Activated naive CD8-positive, alpha-beta T cell (primary cell): ENCODE measurements around the gene PRR5L.

Experiments
- H3K27ac Mint-ChIP-seq: one replicate; pipeline ENCODE4 v1.8.0; 2021; ENCODE audit warnings: mixed read lengths
- H3K27me3 Mint-ChIP-seq: one replicate; pipeline ENCODE4 v1.8.0; 2021; ENCODE audit warnings: mixed read lengths
- H3K36me3 Mint-ChIP-seq: one replicate; pipeline ENCODE4 v1.8.0; 2021; ENCODE audit warnings: mixed read lengths
- H3K4me1 Mint-ChIP-seq: one replicate; pipeline ENCODE4 v1.8.0; 2021; ENCODE audit warnings: low read depth, mixed read lengths
- H3K4me3 Mint-ChIP-seq: one replicate; pipeline ENCODE4 v1.8.0; 2021; ENCODE audit warnings: mild to moderate bottlenecking, mixed read lengths
- H3K9me3 Mint-ChIP-seq: one replicate; pipeline ENCODE4 v1.8.0; 2021; ENCODE audit warnings: low read depth, mixed read lengths

PRR5L gene

DNA sequence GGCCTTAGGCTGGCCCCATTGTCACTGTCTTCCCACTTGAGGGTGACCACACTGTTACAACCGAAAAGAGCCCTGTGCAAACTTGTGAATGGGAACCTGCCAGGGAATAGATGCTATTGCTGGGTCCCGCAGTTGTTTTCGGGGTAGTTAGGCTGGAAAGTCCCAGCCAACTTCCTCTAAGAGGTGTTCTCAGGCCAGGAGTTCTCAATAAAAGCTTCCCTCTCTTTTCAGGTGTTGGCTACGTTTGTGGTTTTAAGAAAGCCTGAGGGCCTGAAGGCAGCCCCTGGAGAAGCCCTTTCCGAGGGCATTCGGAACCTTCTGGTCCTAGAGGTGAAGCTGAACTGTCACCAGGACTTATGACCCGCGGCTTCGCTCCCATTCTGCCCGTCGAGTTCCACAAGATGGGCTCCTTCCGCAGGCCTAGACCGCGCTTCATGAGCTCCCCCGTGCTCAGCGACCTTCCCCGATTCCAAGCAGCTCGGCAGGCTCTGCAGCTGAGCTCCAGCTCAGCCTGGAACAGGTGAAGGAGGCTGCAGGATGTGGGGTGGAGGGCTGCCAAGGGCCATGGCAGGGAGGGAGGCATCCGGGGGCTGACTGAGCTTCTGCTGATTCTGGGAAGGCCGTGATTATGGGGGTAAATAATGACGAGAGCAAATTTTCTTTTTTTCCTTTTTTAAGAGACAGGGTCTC lies 104.8 kb downstream of the PRR5L start:
- peaks cover 6% of the 10 kb centered on the region for H3K4me1 Mint-ChIP-seq
- H3K27me3 Mint-ChIP-seq = no peaks in the 10 kb centered on the region
- H3K27ac Mint-ChIP-seq = no peak overlapping the region
- no peaks in the 10 kb centered on the region for H3K36me3 Mint-ChIP-seq
- H3K4me3 Mint-ChIP-seq = no peak overlapping the region
- no peaks in the 10 kb centered on the region for H3K9me3 Mint-ChIP-seq

DNA sequence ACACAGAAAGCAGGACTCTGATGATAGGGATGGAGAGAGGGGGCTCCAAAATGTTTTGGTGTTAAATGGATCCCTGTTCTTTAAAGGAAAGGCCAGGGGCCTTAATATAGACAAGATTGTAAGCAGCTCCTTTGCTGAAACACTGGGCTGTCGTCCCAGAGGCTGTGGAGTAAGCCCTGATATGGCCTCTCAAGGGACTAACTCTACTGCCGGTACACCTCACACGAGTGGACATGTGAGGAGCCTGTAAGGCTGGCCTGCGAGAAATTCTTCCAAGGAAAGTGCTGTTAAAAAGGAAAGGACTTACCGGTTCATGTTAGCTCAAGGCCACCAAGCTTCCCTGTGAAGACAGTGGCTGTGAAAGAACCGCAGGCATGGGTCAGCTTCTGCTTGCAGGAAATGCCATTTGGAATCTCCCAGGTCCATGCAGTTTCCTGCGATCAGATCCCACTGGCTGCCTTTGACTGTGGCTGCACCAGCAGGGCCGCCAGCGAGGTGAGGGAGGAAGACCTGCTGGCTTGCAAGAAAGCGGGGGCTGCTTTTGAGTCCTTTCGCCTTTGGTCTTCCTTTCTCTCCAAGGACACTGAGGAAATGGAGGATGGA lies 106.6 kb downstream of the PRR5L start:
- H3K9me3 Mint-ChIP-seq = no peaks in the 10 kb centered on the region
- peaks cover 6% of the 10 kb centered on the region for H3K4me1 Mint-ChIP-seq
- no peak overlapping the region for H3K4me3 Mint-ChIP-seq
- no peaks in the 10 kb centered on the region for H3K27me3 Mint-ChIP-seq
- no peak overlapping the region for H3K27ac Mint-ChIP-seq
- H3K36me3 Mint-ChIP-seq = no peaks in the 10 kb centered on the region

DNA sequence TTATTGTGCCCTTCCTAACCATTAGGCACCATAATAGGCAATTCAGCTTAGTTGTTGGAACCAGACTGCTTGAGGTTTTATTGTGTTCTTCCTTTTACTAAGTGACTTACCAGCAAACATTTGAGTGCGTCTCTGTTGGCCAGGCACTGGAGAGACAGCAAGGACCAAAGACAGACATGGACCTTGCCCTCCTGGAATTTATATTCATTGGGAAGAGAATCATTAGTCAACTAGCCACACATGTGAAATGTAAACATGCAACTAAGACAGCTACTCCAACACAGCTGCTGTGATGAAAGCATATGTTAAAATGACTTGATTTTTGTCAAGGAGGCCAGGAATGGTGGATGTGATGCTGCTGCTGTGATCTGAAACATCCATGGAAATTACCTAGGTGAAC lies 107.6 kb downstream of the PRR5L start:
- H3K27me3 Mint-ChIP-seq = no peaks in the 10 kb centered on the region
- H3K27ac Mint-ChIP-seq = no peak overlapping the region
- H3K4me3 Mint-ChIP-seq = no peak overlapping the region
- no peaks in the 10 kb centered on the region for H3K36me3 Mint-ChIP-seq
- peaks cover 10% of the 10 kb centered on the region for H3K4me1 Mint-ChIP-seq
- H3K9me3 Mint-ChIP-seq = no peaks in the 10 kb centered on the region

DNA sequence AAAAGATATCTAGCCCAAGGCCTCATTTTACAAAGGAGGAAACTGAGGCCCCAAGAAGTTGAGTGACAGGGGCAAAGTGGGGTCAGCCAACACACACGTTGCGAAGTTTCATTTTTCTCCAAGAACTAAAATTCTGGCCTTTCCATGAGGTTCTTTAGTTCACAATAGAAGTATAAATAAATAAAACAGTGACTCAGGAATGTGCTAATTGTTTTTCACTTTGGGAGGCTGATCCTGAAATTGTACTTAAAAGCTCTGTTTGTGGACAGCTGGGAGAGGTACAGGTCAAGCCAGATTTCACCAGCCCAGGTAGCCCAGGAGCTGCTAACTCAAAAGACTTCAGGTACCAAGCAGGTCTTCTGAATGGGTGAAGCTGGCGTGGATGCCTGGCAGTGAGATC lies 108.7 kb downstream of the PRR5L start:
- H3K4me1 Mint-ChIP-seq = peaks cover 21% of the 10 kb centered on the region
- H3K9me3 Mint-ChIP-seq = no peaks in the 10 kb centered on the region
- no peaks in the 10 kb centered on the region for H3K36me3 Mint-ChIP-seq
- no peaks in the 10 kb centered on the region for H3K27me3 Mint-ChIP-seq
- no peak overlapping the region for H3K4me3 Mint-ChIP-seq
- H3K27ac Mint-ChIP-seq = no peak overlapping the region

DNA sequence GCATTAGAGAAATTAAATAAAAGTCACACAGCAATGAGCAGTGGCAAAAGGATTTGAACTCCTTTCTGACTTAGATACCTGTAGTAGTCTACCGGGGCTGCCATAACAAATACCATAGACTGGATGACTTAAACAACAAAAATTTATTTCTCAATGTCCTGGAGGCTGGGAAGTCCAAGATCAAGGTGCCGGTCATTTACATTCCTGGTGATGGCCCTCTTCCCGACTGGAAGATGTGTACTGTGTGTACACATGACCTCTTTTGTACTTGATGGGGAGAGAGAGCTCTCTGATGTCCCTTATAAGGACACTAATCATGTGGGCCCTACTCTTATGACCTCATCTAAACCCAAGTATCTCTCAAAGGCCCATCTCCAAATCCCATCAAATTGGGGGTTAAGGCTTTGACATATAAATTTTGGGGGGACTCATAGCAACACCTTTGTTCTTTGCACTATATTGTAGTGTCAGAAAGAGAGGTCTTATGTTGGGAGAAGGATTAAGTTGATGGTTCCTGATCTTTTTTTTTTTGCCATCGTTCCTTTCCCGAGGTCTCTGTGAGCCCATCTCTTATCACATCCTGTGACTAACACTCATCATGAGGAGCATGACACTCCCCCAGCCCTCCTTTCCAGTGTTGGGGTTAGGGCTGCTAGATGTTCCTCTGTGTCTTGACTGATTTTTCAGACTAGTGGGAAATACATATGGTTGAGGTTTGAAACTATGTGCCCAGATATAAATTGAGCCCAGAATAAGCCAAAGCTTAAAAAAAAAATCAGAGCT lies 109.7 kb downstream of the PRR5L start:
- Mint-ChIP-seq H3K4me1 (peaks cover 27% of the 10 kb centered on the region), H3K9me3 (no peaks in the 10 kb centered on the region), H3K36me3 (no peaks in the 10 kb centered on the region), H3K4me3 (no peak overlapping the region), H3K27me3 (no peaks in the 10 kb centered on the region), H3K27ac (no peak overlapping the region)

DNA sequence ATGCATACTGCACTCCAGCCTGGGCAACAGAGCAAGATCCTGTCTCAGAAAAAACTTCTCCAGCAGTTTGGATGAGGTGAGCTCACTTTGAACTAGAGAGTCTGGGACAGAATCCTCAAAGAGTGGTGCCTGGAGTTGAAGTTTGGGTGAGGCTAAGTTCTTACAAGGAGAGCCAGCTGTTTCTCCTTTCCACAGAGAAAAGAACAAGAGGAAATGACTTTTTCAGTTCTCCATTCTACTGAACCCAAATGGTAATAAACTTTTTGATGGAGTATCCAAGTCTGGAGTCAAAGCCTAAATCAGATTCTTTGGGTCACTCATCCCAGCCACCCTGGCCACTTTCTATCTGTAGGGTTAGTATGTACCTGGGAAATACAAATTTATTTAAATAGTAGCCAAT lies 111.3 kb downstream of the PRR5L start:
- H3K4me3 Mint-ChIP-seq = no peak overlapping the region
- no peak overlapping the region for H3K27ac Mint-ChIP-seq
- no peaks in the 10 kb centered on the region for H3K9me3 Mint-ChIP-seq
- H3K27me3 Mint-ChIP-seq = no peaks in the 10 kb centered on the region
- H3K36me3 Mint-ChIP-seq = no peaks in the 10 kb centered on the region
- peaks cover 30% of the 10 kb centered on the region for H3K4me1 Mint-ChIP-seq

DNA sequence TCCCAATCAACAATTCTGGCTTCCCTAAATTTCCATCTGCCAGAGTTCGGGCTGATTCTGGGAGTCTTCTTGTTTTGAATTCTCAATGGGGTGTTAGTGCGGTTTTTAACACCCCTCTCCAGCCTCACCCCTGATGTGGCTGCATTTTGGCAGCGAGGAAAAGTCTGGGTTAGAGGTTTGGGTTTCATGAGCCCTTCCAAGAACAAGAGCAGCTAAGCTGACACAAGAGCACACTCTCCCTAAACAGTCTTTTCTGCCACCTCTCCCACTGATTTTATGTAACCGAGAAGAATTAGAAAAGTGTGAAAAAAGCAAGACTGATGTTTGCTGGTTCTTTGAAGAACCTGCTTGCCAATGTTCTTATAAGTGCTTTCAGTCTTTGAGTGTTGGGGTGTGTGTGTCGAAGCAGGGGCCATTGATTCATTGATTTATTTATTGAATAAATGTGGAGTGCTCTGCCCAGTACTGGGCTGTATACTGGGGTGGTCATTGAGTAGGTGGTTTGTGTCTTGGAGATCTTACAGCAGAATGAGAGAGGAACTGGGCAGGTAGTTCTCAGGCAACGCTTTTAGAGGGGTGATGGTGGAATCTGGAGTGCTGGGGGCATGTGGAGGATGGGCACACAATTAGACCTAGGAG lies 112.5 kb downstream of the PRR5L start:
- peak overlapping the region; percentile 73 for H3K27ac Mint-ChIP-seq
- peaks cover 30% of the 10 kb centered on the region for H3K4me1 Mint-ChIP-seq
- no peaks in the 10 kb centered on the region for H3K36me3 Mint-ChIP-seq
- H3K9me3 Mint-ChIP-seq = no peaks in the 10 kb centered on the region
- peak overlapping the region; percentile 65 for H3K4me3 Mint-ChIP-seq
- H3K27me3 Mint-ChIP-seq = no peaks in the 10 kb centered on the region

DNA sequence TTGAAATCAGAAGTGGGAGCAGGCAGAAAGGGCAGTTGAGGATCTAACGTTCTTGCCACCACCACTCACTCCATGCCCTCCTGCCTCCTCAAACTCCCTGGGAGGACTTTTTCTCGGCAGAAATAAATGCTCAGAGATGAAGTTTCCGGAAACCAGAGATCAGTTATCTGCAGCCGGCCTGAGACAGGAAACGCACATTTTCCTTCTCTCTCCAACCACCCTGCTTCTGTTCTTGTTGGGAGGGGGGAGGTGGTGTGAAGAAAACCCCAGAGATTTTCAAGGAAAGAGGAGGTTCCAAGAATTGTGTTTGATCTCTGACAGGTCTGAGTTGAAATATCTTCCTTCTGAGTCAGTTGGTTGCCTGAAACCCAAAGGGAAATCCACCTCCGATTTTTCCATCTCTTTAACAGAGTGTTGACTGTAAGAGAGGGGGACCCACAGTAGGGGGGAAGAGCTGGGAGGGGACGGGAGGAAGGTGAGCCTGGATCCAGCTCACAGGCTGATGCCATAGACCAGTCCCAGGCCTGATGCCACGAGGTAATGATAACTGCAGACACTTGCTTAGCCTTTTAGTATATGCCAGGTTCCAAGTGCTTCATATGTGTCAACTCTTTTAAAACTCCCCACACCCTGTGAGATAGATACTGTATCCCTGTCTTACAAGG lies 113.2 kb downstream of the PRR5L start:
- H3K36me3 Mint-ChIP-seq = no peaks in the 10 kb centered on the region
- peak overlapping the region; percentile 59 for H3K27ac Mint-ChIP-seq
- H3K9me3 Mint-ChIP-seq = no peaks in the 10 kb centered on the region
- H3K27me3 Mint-ChIP-seq = no peaks in the 10 kb centered on the region
- H3K4me1 Mint-ChIP-seq = peaks cover 30% of the 10 kb centered on the region
- H3K4me3 Mint-ChIP-seq = peak overlapping the region; percentile 65

DNA sequence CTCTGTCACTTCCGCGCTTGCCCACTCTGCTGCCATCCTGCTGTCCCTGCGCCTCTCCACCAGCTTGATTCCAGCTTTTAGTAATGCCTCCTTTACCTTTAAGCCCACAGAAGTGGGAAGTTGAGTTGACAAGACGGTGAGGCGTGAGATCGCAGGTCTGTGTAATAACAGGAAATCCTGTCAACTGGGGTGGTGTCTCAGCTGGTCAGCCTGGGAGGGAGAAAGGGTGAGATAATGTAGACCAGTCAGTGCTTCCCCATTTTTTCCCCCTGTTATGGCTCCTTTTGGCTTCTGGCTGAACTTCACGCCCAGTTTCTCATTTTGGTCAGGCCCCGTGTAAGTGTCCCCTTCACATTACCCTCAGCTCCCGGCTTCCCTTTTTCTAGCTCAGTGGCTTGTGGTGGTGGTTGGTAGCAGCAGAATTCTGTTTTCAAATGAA lies 115.1 kb downstream of the PRR5L start:
- Mint-ChIP-seq H3K27ac (no peak overlapping the region), H3K4me1 (peaks cover 30% of the 10 kb centered on the region), H3K4me3 (no peak overlapping the region), H3K36me3 (no peaks in the 10 kb centered on the region), H3K27me3 (no peaks in the 10 kb centered on the region), H3K9me3 (no peaks in the 10 kb centered on the region)

DNA sequence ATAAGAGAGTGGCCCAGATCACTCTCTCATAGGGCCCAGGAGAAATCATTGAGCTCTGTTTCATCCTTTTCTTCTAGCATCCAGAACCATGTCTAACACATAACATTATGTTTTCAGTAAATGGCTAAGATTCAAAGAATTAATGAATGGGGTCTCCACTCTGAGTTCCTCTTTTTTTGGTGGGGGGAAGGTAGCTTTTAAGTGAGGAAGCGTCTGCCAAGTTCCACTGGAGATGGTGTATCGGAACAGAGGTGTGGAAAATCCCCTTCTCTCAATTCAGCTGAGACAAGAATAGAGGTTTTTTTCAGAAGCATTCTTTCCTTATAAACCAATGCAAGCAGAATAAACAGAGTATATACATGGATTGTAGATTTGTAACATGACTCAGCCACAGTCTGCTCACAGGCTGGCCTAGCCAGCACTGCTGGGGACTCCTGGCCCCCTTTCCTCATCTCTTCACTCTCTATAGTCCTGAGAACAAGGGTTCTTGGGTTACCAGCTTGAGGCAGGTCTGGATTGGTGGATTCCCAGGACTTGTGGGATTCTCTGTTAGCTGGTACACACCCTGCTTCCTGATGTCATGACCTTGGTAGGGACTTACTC lies 116.8 kb downstream of the PRR5L start:
- Mint-ChIP-seq H3K9me3 (no peaks in the 10 kb centered on the region), H3K4me3 (no peak overlapping the region), H3K4me1 (peaks cover 30% of the 10 kb centered on the region), H3K27me3 (no peaks in the 10 kb centered on the region), H3K27ac (no peak overlapping the region), H3K36me3 (no peaks in the 10 kb centered on the region)

DNA sequence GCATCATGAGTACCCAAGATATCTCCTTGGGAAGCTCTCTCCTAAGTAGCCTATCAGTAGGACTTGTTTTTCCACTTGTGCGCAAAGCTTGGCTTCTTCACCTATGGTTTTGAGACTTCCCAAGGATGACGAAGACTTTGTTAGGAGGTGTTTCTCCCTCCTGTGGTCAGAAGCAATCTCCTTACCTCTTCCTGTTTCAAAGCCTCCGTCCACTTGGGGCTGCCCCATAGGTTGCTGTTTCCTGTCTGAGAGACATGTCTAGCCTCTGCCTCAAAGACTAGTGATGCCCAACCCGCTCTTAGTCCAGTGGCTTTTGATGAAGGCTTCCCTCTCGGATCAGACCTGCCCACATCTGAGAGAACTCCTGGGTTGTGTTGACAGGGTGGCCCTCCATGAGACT lies 121.1 kb downstream of the PRR5L start:
- Mint-ChIP-seq H3K4me3 (no peak overlapping the region), H3K4me1 (peaks cover 9% of the 10 kb centered on the region), H3K36me3 (no peaks in the 10 kb centered on the region), H3K27ac (no peak overlapping the region), H3K27me3 (peaks cover 2% of the 10 kb centered on the region), H3K9me3 (no peaks in the 10 kb centered on the region)

DNA sequence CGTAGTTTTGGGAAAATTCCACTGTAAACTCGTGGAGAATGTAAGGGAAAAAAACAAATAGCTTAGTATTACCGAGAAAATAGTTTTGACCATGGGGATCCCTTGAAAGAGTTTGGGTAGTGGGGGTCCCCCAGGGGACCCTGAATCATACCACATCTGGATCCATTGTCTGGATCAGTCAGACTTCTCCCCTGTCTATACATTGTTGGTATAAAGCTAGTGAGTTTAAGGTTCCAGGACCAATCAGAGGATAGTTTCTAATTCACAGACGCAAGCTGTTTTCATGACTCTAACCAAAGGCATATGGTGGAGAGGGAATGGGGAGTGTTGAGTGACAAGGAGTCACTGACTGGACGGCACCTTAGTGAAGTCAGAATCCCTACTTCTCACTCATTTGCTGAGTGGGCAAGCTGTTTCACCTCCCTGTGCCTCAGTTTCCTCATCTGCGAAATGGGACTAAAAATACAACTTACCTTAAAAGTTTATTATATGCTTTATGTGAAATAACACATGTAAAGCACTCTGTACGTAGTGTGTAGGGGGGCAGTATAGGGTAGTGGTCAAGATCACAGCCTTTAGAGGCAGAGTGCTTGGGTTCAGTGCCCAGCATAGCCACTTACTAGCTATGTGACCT lies 123.8 kb downstream of the PRR5L start:
- peaks cover 12% of the 10 kb centered on the region for H3K27me3 Mint-ChIP-seq
- H3K4me3 Mint-ChIP-seq = no peak overlapping the region
- H3K27ac Mint-ChIP-seq = no peak overlapping the region
- H3K36me3 Mint-ChIP-seq = no peaks in the 10 kb centered on the region
- no peaks in the 10 kb centered on the region for H3K9me3 Mint-ChIP-seq
- peaks cover 9% of the 10 kb centered on the region for H3K4me1 Mint-ChIP-seq

DNA sequence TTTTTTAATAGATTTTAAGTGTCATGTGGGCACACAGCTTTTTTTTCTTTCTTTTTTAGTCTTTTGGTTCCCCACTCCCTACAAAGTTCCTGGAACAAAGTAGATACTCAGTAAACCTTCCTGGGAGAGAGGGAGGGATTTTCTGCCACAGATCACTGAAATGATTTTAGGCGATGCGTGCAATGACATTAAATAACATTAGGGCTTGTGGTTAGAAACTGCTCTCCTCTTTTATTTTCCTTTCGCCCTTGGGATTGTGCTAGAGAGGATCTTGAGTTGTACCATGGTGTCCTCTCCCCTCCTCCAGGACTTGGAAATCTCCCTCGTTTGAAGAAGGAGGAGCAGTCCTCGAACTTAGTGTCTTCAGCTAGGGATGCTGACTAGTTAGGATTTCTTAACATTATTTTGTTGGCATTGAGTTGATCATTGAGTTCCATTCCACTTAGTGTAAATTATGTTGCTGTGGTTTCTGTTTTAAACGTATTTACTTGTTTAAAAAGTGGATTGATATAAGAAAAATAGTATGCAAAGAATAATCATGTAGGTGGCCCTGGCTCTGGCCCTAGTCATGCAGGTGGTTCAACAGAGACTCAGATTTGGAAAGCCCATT lies 125.6 kb downstream of the PRR5L start:
- no peak overlapping the region for H3K4me3 Mint-ChIP-seq
- no peaks in the 10 kb centered on the region for H3K9me3 Mint-ChIP-seq
- H3K27ac Mint-ChIP-seq = no peak overlapping the region
- H3K36me3 Mint-ChIP-seq = no peaks in the 10 kb centered on the region
- peaks cover 12% of the 10 kb centered on the region for H3K27me3 Mint-ChIP-seq
- peaks cover 9% of the 10 kb centered on the region for H3K4me1 Mint-ChIP-seq
